ENCODE results near the gene TST. TPM values are rescaled to one million over a fixed set of nuclear protein-coding genes. Genes with fewer than 3 reads are reported as not detected.

The TST gene
- total and polyA plus RNA-seq, 10 of the 15 experiments (the other 5 are each of a cell fraction or from before 2014, with no cell fraction given): 2.4 to 24.6 (median 10.4) TPM

DNA sequence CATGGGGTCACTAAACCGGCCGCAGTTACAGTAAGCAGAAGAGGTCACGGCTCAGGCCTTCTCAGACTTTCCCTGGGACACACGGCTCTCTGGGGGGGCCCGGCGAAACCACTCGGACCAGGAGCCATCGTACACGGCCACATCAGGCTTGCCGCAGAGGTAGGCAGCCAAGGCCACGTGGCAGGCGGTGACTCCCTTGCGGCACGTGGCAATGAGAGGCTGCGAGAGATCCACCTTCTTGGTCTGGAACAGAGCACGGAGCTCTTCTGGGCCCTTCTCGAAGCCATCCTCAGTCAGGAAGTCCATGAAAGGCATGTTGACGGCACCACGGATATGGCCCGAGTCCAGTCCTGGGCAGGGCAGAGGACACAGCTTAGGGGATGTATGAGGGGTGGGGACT, 8.3 kb downstream of the TST start:
- no peak overlapping the region for H3K27ac ChIP-seq (ENCODE audit: control insufficient read depth, insufficient read depth)
- no peaks in the 10 kb centered on the region for H3K79me2 ChIP-seq (ENCODE audit: control insufficient read depth, insufficient read depth, low read length)
- ChIA-PET POLR2A (no interaction called here), RAD21 (ENCODE audit: unreplicated experiment) (interaction anchor here (1.1 kb wide), 1 partner anchor 33 kb away, joined by 3 read pairs; no protein-coding TSS in a partner anchor), CTCF (interaction anchor here (0.7 to 1.6 kb wide), 3 partner anchors 11 to 33 kb away, joined by 3 to 4 read pairs (median 4); no protein-coding TSS in a partner anchor), SMC1A (ENCODE audit: uncharacterized antibody, unreplicated experiment) (no interaction called here)
- H3K27me3 ChIP-seq (replicated peaks in 1 of 2; ENCODE audit: control insufficient read depth in 2 of 2, insufficient read depth in 2 of 2, low read length in 1 of 2): peaks cover 0 to 2% of the 10 kb centered on the region in 2 experiments; a peak in 1 of 4 replicates
- no peaks in the 10 kb centered on the region for H3K9me3 ChIP-seq (replicated peaks; ENCODE audit: control insufficient read depth, insufficient read depth, low read length)
- no peaks in the 10 kb centered on the region; the same call in 1 of the 2 replicates for H4K20me1 ChIP-seq (ENCODE audit: control insufficient read depth, insufficient read depth)
- in situ Hi-C loops (cut with MboI) (no loop called here), intact Hi-C loops (cut with micrococcal nuclease; ENCODE audit: unreplicated experiment) (no loop called here)
- no peak overlapping the region for H3K4me3 ChIP-seq
- H3K9ac ChIP-seq (ENCODE audit: control insufficient read depth, insufficient read depth, low read length): no peak overlapping the region
- no peak overlapping the region for H2AFZ ChIP-seq (ENCODE audit: control insufficient read depth, low read depth, low read length)
- TF ChIP-seq MYB (IDR thresholded peaks at IDR 0.05; ENCODE audit: borderline replicate concordance, low read depth, low read length): no peak
- no peak for TF ChIP-seq BCL11A (IDR thresholded peaks at IDR 0.05; ENCODE audit: low read depth, low read length)
- TF ChIP-seq, protein P1, sequence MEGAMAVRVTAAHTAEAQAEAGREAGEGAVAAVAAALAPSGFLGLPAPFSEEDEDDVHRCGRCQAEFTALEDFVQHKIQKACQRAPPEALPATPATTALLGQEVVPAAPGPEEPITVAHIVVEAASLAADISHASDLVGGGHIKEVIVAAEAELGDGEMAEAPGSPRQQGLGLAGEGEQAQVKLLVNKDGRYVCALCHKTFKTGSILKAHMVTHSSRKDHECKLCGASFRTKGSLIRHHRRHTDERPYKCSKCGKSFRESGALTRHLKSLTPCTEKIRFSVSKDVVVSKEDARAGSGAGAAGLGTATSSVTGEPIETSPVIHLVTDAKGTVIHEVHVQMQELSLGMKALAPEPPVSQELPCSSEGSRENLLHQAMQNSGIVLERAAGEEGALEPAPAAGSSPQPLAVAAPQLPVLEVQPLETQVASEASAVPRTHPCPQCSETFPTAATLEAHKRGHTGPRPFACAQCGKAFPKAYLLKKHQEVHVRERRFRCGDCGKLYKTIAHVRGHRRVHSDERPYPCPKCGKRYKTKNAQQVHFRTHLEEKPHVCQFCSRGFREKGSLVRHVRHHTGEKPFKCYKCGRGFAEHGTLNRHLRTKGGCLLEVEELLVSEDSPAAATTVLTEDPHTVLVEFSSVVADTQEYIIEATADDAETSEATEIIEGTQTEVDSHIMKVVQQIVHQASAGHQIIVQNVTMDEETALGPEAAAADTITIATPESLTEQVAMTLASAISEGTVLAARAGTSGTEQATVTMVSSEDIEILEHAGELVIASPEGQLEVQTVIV (IDR thresholded peaks at IDR 0.05; ENCODE audit: borderline replicate concordance, partially characterized antibody): no peak
- no peak for TF ChIP-seq SRF (IDR thresholded peaks at IDR 0.05; ENCODE audit: low read depth in 2 of 2, low read length in 2 of 2)
- no peak for TF ChIP-seq SMAD5 (IDR thresholded peaks at IDR 0.05; ENCODE audit: low read depth)
- no peak for TF ChIP-seq RAD51 (IDR thresholded peaks at IDR 0.05)
- TF ChIP-seq CEBPB (IDR thresholded peaks at IDR 0.05; ENCODE audit: borderline replicate concordance in 1 of 2, low read depth in 2 of 2, low read length in 2 of 2): no peak
- TF ChIP-seq MEF2A (IDR thresholded peaks at IDR 0.05; ENCODE audit: insufficient read depth, low read depth, low read length): no peak
- TF ChIP-seq EP300 (IDR thresholded peaks at IDR 0.05; ENCODE audit: borderline replicate concordance in 1 of 2, control insufficient read depth in 1 of 2, low read depth in 2 of 2, low read length in 2 of 2): no peak
- no peak for TF ChIP-seq SPI1 (IDR thresholded peaks at IDR 0.05; ENCODE audit: borderline replicate concordance, insufficient read depth, low read depth, low read length)
- no peak for TF ChIP-seq STAT3 (IDR thresholded peaks at IDR 0.05; ENCODE audit: low read depth, low read length)
- TF ChIP-seq ZNF274 (IDR thresholded peaks at IDR 0.05; ENCODE audit: insufficient read depth, insufficient read length): no peak
- TF ChIP-seq MYC (IDR thresholded peaks at IDR 0.05; ENCODE audit: insufficient read depth, insufficient read length, insufficient replicate concordance, low read length, severe bottlenecking): no peak
- no peak for DNase-seq (ENCODE audit: low read depth, low spot score)
- no peak for ATAC-seq
- 76% methylated on average over 20 of the region's 20 CpGs for WGBS (ENCODE audit: insufficient coverage, insufficient replicate concordance, low lambda C conversion rate, missing lambda C conversion rate)
- no TSS peak for BruUV-seq (replicated peaks)
- no peak for FAIRE-seq
- H3K4me1 ChIP-seq (ENCODE audit: control insufficient read depth, insufficient read depth, low read length): no peaks in the 10 kb centered on the region
- H3K36me3 ChIP-seq (ENCODE audit: control insufficient read depth in 2 of 2, insufficient read depth in 2 of 2, low read length in 1 of 2): no peaks in the 10 kb centered on the region
- H3K4me2 ChIP-seq (ENCODE audit: control insufficient read depth, insufficient read depth): no peak overlapping the region
